Ovary (tissue), 9 donors: Measurements from ENCODE around the gene LCNL1. TPM values are rescaled to one million over a fixed set of nuclear protein-coding genes. Genes with fewer than 3 reads are reported as not detected.

Experiments
- DNase-seq, 5 donors: peaks; one replicate each; pipeline ENCODE4 v3.0.0-alpha.2; 2019 to 2020
- H3K27ac ChIP-seq, 2 donors: fragments of 200-600 bp; one replicate each; pipeline versions ENCODE4 v1.5.1 to v1.8.0; 2019 to 2022
- H3K27me3 ChIP-seq: fragments of 200-600 bp; one replicate; pipeline ENCODE4 v1.8.0; 2022
- H3K36me3 ChIP-seq: fragments of 200-600 bp; sonication (generic); one replicate; pipeline ENCODE4 v1.5.1; 2019
- H3K4me1 ChIP-seq: one replicate; pipeline ENCODE4 v1.8.1; 2013; ENCODE audit warnings: mild to moderate bottlenecking, moderate library complexity; ENCODE audit not compliant: insufficient read depth
- H3K4me3 ChIP-seq: fragments of 200-600 bp; sonication (generic); one replicate; pipeline ENCODE4 v1.5.1; 2017
- H3K9me3 ChIP-seq, 2 donors: fragments of 200-600 bp in 1 of 2; sonication (generic) in 1 of 2; one replicate each; pipeline versions ENCODE4 v1.5.1 to v1.8.1; 2013 to 2019; ENCODE audit warnings: mild to moderate bottlenecking in 1 of 2, moderate library complexity in 1 of 2
- CTCF ChIP-seq, 3 donors: fragments of 450-650 bp in 2 of 3; fragments of 200-600 bp in 1 of 3; IDR thresholded peaks; one replicate each; pipeline versions ENCODE4 v1.5.1 to v1.8.0; 2016 to 2022; ENCODE audit warnings: antibody characterized with exemption in 3 of 3, mild to moderate bottlenecking in 1 of 3
- EP300 ChIP-seq: sonication (generic); formaldehyde crosslinking; IDR thresholded peaks from one replicate; pipeline ENCODE4 v1.6.1; 2017; ENCODE audit warnings: antibody characterized with exemption
- POLR2A ChIP-seq: fragments of 450-650 bp; IDR thresholded peaks from one replicate; pipeline ENCODE4 v1.6.1; 2017; ENCODE audit warnings: antibody characterized with exemption, mild to moderate bottlenecking, moderate library complexity
- WGBS, 3 donors: extraction: QIAGEN DNeasy Blood & Tissue Kit in 1 of 3; methylation state at CpG; one replicate each; pipeline versions ENCODE4 v1.1.5 to v1.1.7; 2013 to 2017; 5-methylcytosine and 5-hydroxymethylcytosine counted together
- intact Hi-C, 4 donors: fragments of 100-400 bp; cut with DNase I; formaldehyde crosslinking; loops; one replicate each; pipeline versions ENCODE4 v1.11.0 to v1.15.1; 2022 to 2023
- polyA plus RNA-seq, 2 donors: library from polyadenylated mRNA; stranded (reverse); fragments of 200-250 nt in 1 of 2; fragments of 350-450 nt in 1 of 2; fragmentation: Illumina TruSeq in 1 of 2; extraction: RNeasy Lipid Tissue Mini Kit (QIAGEN cat#74804) in 1 of 2; gene quantifications; one replicate each; pipeline ENCODE4 v1.2.3, GENCODE V29; 2013 to 2014
- total RNA-seq, 7 donors: library from RNA; depleted of rRNA in 2 of 7; stranded (reverse); fragments of >200 nt in 2 of 7; fragmentation: NEBNext Ultra II Directional in 3 of 7; extraction: Animal tissue kit (Norgen Biotek cat#: 25700) in 3 of 7; gene quantifications; one replicate each; pipeline versions ENCODE4 v1.1.0 to v1.2.4, GENCODE V29; 2016 to 2023
- donor health status: DM: no; HTN: no; CAD: no; lungs with moderate emphysema.
- donor health status: DM: no; HTN: no; CAD: no.
- donor health status: Bipolar disorder and iron deficiency.
- donor health status: DM: yes; HTN: yes; CAD: no.
- donor health status: DM: no; HTN: no; CAD: no.
- donor health status: DM: yes; HTN: yes; CAD: no.

The LCNL1 gene
- total and polyA plus RNA-seq, 9 donors: 0.17 to 1.6 (median 0.47) TPM; not detected in 1

- Histone ChIP-seq H3K27ac (no peak overlapping the region), H3K4me3 (no peak overlapping the region), H3K27me3 (no peaks in the 10 kb centered on the region), H3K4me1 (no peaks in the 10 kb centered on the region), H3K9me3 (no peaks in the 10 kb centered on the region), H3K36me3 (no peaks in the 10 kb centered on the region)
- no peak for DNase-seq
- TF ChIP-seq CTCF (IDR thresholded peaks at IDR 0.05) (no peak), EP300 (no peak), POLR2A (no peak)
- 64 to 75% (median 69%) methylated on average over 7 of the region's 7 CpGs for WGBS, 3 donors
- intact Hi-C loops: no loop called here
Measured at GRCh38 chr9:137023157-137023556, 40.4 kb downstream of the LCNL1 start.

- Histone ChIP-seq H3K27me3 (no peaks in the 10 kb centered on the region), H3K4me3 (no peak overlapping the region), H3K9me3 (no peaks in the 10 kb centered on the region), H3K4me1 (peaks cover 2% of the 10 kb centered on the region), H3K27ac (no peak overlapping the region), H3K36me3 (no peaks in the 10 kb centered on the region)
- 58 to 73% (median 66%) methylated on average over 15 of the region's 15 CpGs for WGBS, 3 donors
- intact Hi-C loops: no loop called here
- no peak for DNase-seq
- TF ChIP-seq EP300 (no peak), CTCF (IDR thresholded peaks at IDR 0.05) (no peak), POLR2A (no peak)
Measured at GRCh38 chr9:137023583-137023991, 40.8 kb downstream of the LCNL1 start.

- no peak for DNase-seq
- peaks cover 3% of the 10 kb centered on the region for H3K4me1 ChIP-seq
- TF ChIP-seq EP300: no peak
- TF ChIP-seq POLR2A: no peak
- TF ChIP-seq CTCF (IDR thresholded peaks at IDR 0.05): no peak
- no peaks in the 10 kb centered on the region for H3K27me3 ChIP-seq
- WGBS, 3 donors: 84 to 85% (median 84%) methylated on average over 18 to 21 of the region's 21 CpGs
- H3K36me3 ChIP-seq: no peaks in the 10 kb centered on the region
- H3K9me3 ChIP-seq: no peaks in the 10 kb centered on the region
- H3K27ac ChIP-seq: no peak overlapping the region
- no peak overlapping the region for H3K4me3 ChIP-seq
- intact Hi-C loops: loop anchor here in 1 of 4 donors (5.0 kb wide), 1 partner anchor 42 kb away; no protein-coding TSS in a partner anchor
Measured at GRCh38 chr9:137025517-137025966, 42.7 kb downstream of the LCNL1 start.

GRCh38 chr9:137026384-137026783 is 43.6 kb downstream of the LCNL1 start:
- Histone ChIP-seq H3K9me3 (no peaks in the 10 kb centered on the region), H3K27ac (no peak overlapping the region), H3K4me3 (no peak overlapping the region), H3K4me1 (peaks cover 3% of the 10 kb centered on the region), H3K27me3 (no peaks in the 10 kb centered on the region), H3K36me3 (no peaks in the 10 kb centered on the region)
- intact Hi-C loops: loop anchor here in 1 of 4 donors (5.0 kb wide), 1 partner anchor 41 kb away; no protein-coding TSS in a partner anchor
- TF ChIP-seq POLR2A: no peak
- TF ChIP-seq EP300: no peak
- no peak for TF ChIP-seq CTCF (IDR thresholded peaks at IDR 0.05)
- 80 to 85% (median 85%) methylated on average over 1 to 2 of the region's 2 CpGs for WGBS, 3 donors
- no peak for DNase-seq
